OCI-LY1 (cell line): ENCODE measurements around the gene TSBP1.

Source experiments
- H2AFZ ChIP-seq: fragments of 200-600 bp; sonication (generic), shearing (Covaris generic); 2 replicates; pipeline ENCODE4 v1.6.0; 2014; ENCODE audit warnings: antibody characterized with exemption, mild to moderate bottlenecking, low read length
- H3F3A ChIP-seq: fragments of 200-600 bp; sonication (generic), shearing (Covaris generic); 2 replicates; pipeline ENCODE4 v1.6.0; 2014; ENCODE audit warnings: mild to moderate bottlenecking, antibody characterized with exemption, low read length, moderate library complexity; ENCODE audit not compliant: insufficient read depth
- H3K27ac ChIP-seq: fragments of 200-600 bp; sonication (generic); 2 replicates; pipeline ENCODE4 v1.5.1; 2014; ENCODE audit warnings: low read length, mixed run types, mild to moderate bottlenecking, low read depth; ENCODE audit not compliant: poor library complexity, severe bottlenecking
- H3K27me3 ChIP-seq: fragments of 200-600 bp; sonication (generic); 2 replicates; pipeline ENCODE4 v1.6.0; 2014; ENCODE audit warnings: antibody characterized with exemption, mild to moderate bottlenecking, low read length, moderate library complexity; ENCODE audit not compliant: insufficient read depth
- H3K36me3 ChIP-seq: fragments of 200-600 bp; sonication (generic); 2 replicates; pipeline ENCODE4 v1.6.1; 2014; ENCODE audit warnings: mild to moderate bottlenecking, antibody characterized with exemption, low read length, moderate library complexity, mixed read lengths; ENCODE audit not compliant: insufficient read depth
- H3K4me1 ChIP-seq: fragments of 200-600 bp; sonication (generic); 2 replicates; pipeline ENCODE4 v1.5.1; 2014; ENCODE audit warnings: mild to moderate bottlenecking, low read length, moderate library complexity; ENCODE audit not compliant: insufficient read depth, severe bottlenecking
- H3K4me2 ChIP-seq: fragments of 200-600 bp; sonication (generic), shearing (Covaris generic); 2 replicates; pipeline ENCODE4 v1.6.1; 2014; ENCODE audit warnings: low read length
- H3K4me3 ChIP-seq: fragments of 200-600 bp; sonication (generic); 2 replicates; pipeline ENCODE4 v1.5.1; 2014; ENCODE audit warnings: low read length, low read depth, mild to moderate bottlenecking, mixed read lengths; ENCODE audit not compliant: poor library complexity, severe bottlenecking
- H3K79me2 ChIP-seq: fragments of 200-600 bp; shearing (Covaris generic); 2 replicates; pipeline ENCODE4 v1.6.1; 2016; ENCODE audit warnings: mixed run types, low read length, mixed read lengths; ENCODE audit not compliant: insufficient read depth
- H3K9ac ChIP-seq: fragments of 200-600 bp; sonication (generic), shearing (Covaris generic); 2 replicates; pipeline ENCODE4 v1.6.1; 2014; ENCODE audit warnings: mild to moderate bottlenecking, low read length, mixed read lengths
- H3K9me2 ChIP-seq: fragments of 200-600 bp; sonication (generic), shearing (Covaris generic); 2 replicates; pipeline ENCODE4 v1.6.1; 2014; ENCODE audit warnings: low read depth, mild to moderate bottlenecking, low read length, mixed read lengths
- H3K9me3 ChIP-seq: fragments of 200-600 bp; shearing (Covaris generic); 2 replicates; pipeline ENCODE4 v1.6.1; 2014; ENCODE audit warnings: low read length, mixed read lengths
- H4K20me1 ChIP-seq: fragments of 200-600 bp; sonication (generic), shearing (Covaris generic); 2 replicates; pipeline ENCODE4 v1.6.0; 2016; ENCODE audit warnings: mild to moderate bottlenecking, low read length; ENCODE audit not compliant: insufficient read depth
- EZH2 ChIP-seq: fragments of 200-600 bp; sonication (generic), shearing (Covaris generic); IDR thresholded peaks from 2 replicates; pipeline ENCODE4 v1.8.0; 2017; ENCODE audit warnings: borderline replicate concordance, mixed run types, mild to moderate bottlenecking, antibody characterized with exemption, low read length, moderate library complexity, mixed read lengths
- TF ChIP-seq, protein P1 (sequence below): fragments of 200-600 bp; sonication (generic), shearing (Covaris generic); IDR thresholded peaks from 2 replicates; pipeline ENCODE4 v1.5.1; 2017; ENCODE audit warnings: mild to moderate bottlenecking, antibody characterized with exemption, low read length, moderate library complexity, mixed read lengths

TSBP1 gene

DNA sequence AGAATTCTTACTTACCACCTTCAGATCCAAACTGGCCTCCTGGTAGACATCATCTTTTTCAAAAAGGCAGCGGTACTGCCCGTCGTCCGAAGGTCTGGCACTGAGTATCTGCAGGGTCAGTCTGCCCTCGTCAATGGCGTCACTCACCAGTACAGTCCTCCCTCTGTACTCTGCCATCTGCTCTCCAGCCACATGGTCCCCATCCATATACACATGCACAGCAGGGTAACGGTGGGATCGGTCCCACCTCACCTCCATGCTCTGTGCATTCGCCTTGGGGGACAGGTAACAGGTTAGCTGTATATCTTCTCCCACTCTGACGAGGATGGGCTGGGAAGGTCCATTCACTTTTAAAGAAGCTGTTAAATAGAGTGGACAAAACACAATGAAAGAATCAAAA lies 24.3 kb upstream of the TSBP1 start:
- Histone ChIP-seq H2AFZ (no peak overlapping the region), H4K20me1 (no peaks in the 10 kb centered on the region), H3K36me3 (no peaks in the 10 kb centered on the region), H3F3A (no peaks in the 10 kb centered on the region), H3K27ac (no peak overlapping the region), H3K4me2 (no peak overlapping the region), H3K4me1 (no peaks in the 10 kb centered on the region), H3K4me3 (no peak overlapping the region), H3K9ac (no peak overlapping the region), H3K9me2 (no peaks in the 10 kb centered on the region), H3K9me3 (no peaks in the 10 kb centered on the region), H3K27me3 (no peaks in the 10 kb centered on the region), H3K79me2 (no peaks in the 10 kb centered on the region)
- no peak for TF ChIP-seq EZH2
- TF ChIP-seq, protein P1, sequence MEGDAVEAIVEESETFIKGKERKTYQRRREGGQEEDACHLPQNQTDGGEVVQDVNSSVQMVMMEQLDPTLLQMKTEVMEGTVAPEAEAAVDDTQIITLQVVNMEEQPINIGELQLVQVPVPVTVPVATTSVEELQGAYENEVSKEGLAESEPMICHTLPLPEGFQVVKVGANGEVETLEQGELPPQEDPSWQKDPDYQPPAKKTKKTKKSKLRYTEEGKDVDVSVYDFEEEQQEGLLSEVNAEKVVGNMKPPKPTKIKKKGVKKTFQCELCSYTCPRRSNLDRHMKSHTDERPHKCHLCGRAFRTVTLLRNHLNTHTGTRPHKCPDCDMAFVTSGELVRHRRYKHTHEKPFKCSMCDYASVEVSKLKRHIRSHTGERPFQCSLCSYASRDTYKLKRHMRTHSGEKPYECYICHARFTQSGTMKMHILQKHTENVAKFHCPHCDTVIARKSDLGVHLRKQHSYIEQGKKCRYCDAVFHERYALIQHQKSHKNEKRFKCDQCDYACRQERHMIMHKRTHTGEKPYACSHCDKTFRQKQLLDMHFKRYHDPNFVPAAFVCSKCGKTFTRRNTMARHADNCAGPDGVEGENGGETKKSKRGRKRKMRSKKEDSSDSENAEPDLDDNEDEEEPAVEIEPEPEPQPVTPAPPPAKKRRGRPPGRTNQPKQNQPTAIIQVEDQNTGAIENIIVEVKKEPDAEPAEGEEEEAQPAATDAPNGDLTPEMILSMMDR, result no peak

DNA sequence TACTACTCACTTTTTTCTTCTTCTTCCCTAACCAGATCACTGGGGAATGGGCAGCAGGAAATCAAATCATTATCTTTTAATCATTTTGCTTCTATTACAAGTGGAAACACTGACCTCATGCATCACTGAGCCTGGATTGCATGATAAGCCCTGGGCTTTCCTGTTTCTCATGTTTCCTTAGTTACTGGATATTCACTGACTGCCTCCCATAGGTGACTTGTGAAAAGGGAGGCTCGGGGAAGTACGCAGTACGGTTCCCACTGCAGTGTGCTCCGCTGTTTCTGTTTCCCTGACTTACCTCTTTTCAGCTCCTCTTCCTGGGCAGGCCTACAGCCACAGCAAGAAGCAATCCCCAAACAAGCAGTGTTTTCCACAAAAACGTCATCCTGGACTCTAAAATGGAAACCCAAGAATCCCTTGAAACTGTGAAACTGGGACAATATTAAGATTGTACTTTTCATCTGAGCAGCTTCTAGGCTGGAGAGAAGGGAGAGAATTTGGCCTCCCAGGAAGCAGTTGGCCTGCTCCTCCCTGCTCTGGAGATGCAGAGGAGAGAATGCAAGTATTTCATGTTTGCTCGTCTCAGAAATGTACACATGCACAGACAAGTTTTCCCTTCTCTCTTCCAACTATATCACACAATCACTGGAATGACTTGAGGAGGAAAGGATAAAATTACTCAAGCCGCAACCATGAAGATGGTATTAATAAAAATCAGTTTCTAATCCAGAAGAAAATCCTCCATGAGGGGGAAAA lies 22.1 kb upstream of the TSBP1 start:
- Histone ChIP-seq H3K27ac (no peak overlapping the region), H3K79me2 (no peaks in the 10 kb centered on the region), H3K9me3 (no peaks in the 10 kb centered on the region), H3K9me2 (no peaks in the 10 kb centered on the region), H3K36me3 (no peaks in the 10 kb centered on the region), H3K27me3 (no peaks in the 10 kb centered on the region; the same call in 1 of the 2 replicates), H2AFZ (no peak overlapping the region), H3K4me3 (no peak overlapping the region), H4K20me1 (no peaks in the 10 kb centered on the region), H3F3A (no peaks in the 10 kb centered on the region), H3K4me1 (no peaks in the 10 kb centered on the region), H3K9ac (no peak overlapping the region), H3K4me2 (no peak overlapping the region)
- no peak for TF ChIP-seq EZH2
- TF ChIP-seq, protein P1, result no peak

DNA sequence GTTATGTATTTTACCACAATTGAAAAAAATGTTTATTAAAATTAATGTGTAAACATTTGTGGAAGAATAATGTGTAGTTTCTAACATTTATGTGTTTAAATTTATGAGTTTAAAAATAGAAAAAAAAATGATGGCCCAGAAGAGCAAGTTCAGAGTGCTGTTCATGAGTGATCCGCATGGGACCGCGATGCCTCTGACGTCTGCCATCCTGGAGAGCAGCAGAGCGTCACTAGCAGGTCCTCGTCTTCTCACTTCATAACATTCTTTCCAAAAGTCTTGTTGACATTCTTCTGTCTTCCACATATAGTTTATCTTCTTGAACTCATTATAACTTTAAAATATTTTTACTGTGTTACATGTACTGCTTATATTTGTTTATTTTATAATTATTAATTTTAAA lies 19.8 kb upstream of the TSBP1 start:
- no peak overlapping the region for H3K4me3 ChIP-seq

More for the DNA sequence above, 19.8 kb upstream of the TSBP1 start:
- no peaks in the 10 kb centered on the region for H3K4me1 ChIP-seq
- H3K9ac ChIP-seq, result no peak overlapping the region
- no peaks in the 10 kb centered on the region; the same call in 1 of the 2 replicates for H3K27me3 ChIP-seq
- H3K36me3 ChIP-seq, result no peaks in the 10 kb centered on the region
- H3K9me2 ChIP-seq, result no peaks in the 10 kb centered on the region
- TF ChIP-seq, protein P1, result no peak
- TF ChIP-seq EZH2, result no peak
- no peak overlapping the region for H2AFZ ChIP-seq
- H3K27ac ChIP-seq, result no peak overlapping the region
- H3F3A ChIP-seq, result no peaks in the 10 kb centered on the region
- H3K4me2 ChIP-seq, result no peak overlapping the region
- no peaks in the 10 kb centered on the region for H4K20me1 ChIP-seq
- H3K79me2 ChIP-seq, result no peaks in the 10 kb centered on the region
- H3K9me3 ChIP-seq, result no peaks in the 10 kb centered on the region
